KOPT-K1 (cell line): ENCODE data around the gene PRICKLE1.
"Not testable (repeated sequence)": the region's sequence is repeated elsewhere in the genome, so short reads cannot be mapped to it uniquely, and the experiment has no call there.

Experiments used
- H3K27ac ChIP-seq: fragments of 200-600 bp; sonication (generic); 2 replicates; pipeline ENCODE4 v1.5.1; 2016; ENCODE audit warnings: antibody characterized with exemption, mild to moderate bottlenecking, low read depth, low read length; ENCODE audit not compliant: poor library complexity, severe bottlenecking
- H3K36me3 ChIP-seq: fragments of 200-600 bp; sonication (generic); 2 replicates; pipeline ENCODE4 v1.5.1; 2017; ENCODE audit warnings: antibody characterized with exemption, mild to moderate bottlenecking, low read length, moderate library complexity; ENCODE audit not compliant: insufficient read depth
- H3K9me3 ChIP-seq: fragments of 200-600 bp; sonication (generic); 2 replicates; pipeline ENCODE4 v1.5.1; 2017; ENCODE audit warnings: antibody characterized with exemption, low read length, mild to moderate bottlenecking; ENCODE audit not compliant: insufficient read depth, poor library complexity, severe bottlenecking

PRICKLE1 gene

DNA sequence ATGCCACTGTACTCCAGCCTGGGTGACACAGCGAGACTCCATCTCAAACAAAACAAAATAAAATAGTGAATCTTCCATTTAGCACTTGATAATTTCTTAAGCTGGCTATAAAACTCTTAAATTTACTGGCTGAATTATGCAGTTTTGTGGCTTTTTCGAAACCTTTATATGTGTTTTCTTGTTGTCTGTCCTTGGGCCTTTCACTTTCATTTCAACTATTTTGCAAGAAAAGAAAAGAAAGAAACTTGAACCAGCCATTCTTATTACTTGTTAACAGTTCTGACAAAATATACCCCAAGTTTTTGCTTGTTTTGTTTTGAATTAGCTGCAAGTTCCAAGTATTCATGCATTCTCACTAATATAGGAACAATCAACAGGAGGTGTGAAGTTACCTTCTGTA, 42.8 kb downstream of the PRICKLE1 start:
- H3K9me3 ChIP-seq = no peaks in the 10 kb centered on the region
- H3K36me3 ChIP-seq = no peaks in the 10 kb centered on the region
- no peak overlapping the region for H3K27ac ChIP-seq

GRCh38 chr12:42541965-42542364, 47.6 kb downstream of the PRICKLE1 start:
- Histone ChIP-seq H3K27ac (no peak overlapping the region), H3K9me3 (no peaks in the 10 kb centered on the region), H3K36me3 (no peaks in the 10 kb centered on the region)

DNA sequence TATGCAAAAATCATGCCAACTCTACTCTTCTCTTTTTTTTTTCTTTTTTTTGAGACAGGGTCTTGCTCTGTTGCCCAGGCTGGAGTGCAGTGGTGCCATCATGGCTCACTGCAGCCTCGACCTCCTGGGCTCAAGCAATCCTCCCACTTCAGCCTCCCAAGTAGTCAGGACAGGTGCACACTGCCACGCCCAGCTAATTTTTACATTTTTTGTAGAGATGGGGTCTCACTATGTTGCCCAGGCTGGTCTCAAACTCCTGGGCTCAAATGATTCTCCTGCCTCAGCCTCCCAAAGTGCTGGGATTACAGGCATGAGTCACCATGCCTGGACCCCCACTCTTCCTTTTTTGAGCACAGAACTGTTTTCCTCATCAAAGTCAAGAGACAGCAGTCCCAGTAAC, 48.2 kb downstream of the PRICKLE1 start:
- H3K9me3 ChIP-seq, H3K27ac ChIP-seq, H3K36me3 ChIP-seq: not testable (repeated sequence)

GRCh38 chr12:42539696-42540095, 49.9 kb downstream of the PRICKLE1 start:
- no peaks in the 10 kb centered on the region for H3K36me3 ChIP-seq
- no peak overlapping the region for H3K27ac ChIP-seq
- H3K9me3 ChIP-seq = no peaks in the 10 kb centered on the region

GRCh38 chr12:42538203-42538602, 51.3 kb downstream of the PRICKLE1 start:
- Histone ChIP-seq H3K36me3 (no peaks in the 10 kb centered on the region), H3K27ac (no peak overlapping the region), H3K9me3 (no peaks in the 10 kb centered on the region)

DNA sequence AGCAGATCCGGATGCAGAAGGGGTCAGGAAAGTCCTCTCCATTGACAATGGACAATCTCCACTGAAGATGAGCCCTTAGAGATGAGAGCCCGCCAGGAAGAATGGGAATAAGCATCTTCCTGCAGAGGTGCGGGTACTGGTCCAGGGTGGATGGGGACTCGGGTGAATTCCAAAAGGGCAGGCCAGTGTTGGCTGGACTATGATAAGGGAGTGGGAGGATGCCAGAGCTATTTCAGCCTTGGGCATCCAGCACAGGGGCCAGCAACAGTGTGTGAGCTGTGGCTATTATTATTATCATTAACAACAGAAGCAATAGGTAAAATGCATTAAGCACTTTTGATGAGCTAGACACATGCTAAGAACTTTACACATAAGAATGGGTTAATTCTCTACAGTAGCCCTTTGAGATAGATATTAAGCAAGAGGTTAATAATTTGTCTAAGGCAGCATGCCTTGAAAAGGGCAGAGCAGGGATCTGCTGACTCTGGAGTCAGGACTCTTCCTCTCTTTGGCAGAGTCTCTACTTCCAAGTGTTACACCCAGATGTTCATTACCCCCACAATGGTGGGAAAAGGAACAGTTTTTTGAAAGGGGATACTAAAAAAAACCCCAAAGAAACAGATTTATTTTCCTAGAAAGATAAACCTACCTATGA, 55.2 kb downstream of the PRICKLE1 start:
- Histone ChIP-seq H3K9me3 (no peaks in the 10 kb centered on the region), H3K27ac (no peak overlapping the region), H3K36me3 (no peaks in the 10 kb centered on the region)

DNA sequence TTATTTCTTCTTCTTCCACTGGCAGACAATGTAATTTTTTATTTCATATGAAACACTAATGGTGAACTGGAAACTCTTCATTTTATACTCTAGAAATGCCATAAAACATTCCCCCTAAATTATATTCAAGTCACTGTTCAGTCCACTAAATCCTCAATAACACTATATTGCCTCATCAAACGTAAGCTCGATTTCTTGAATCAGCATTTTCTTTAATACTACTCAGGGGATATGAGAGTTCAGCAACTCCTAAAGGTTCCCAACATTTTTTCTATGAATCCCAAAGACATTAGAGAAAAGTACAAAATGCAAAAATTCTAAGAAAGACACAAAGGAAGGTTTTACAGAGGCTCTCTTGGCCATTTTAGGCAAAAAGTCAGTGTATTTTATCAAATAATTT, 59.3 kb downstream of the PRICKLE1 start:
- Histone ChIP-seq H3K27ac (no peak overlapping the region), H3K9me3 (no peaks in the 10 kb centered on the region), H3K36me3 (no peaks in the 10 kb centered on the region)

GRCh38 chr12:42525444-42525843, 64.1 kb downstream of the PRICKLE1 start:
- Histone ChIP-seq H3K27ac (no peak overlapping the region), H3K9me3 (no peaks in the 10 kb centered on the region), H3K36me3 (no peaks in the 10 kb centered on the region)

DNA sequence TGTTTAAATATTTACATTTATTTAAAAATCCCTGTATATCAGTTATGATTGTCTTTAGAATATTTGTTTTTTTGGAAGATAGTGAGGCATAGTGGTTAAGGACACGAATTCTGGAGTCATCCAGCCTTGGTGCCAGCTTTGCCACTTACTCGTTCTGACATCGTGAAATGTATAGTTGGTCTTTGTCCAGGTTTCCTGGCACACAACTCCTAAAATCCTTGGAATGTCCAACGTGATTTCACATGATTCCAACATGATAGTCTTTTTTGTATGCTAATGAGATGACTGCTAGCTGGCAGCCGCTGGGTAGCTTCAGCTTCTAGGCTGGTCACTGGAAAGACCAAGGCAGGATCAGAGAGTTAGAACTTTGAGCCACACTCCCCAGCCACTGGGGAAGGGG, 64.8 kb downstream of the PRICKLE1 start:
- Histone ChIP-seq H3K9me3 (no peaks in the 10 kb centered on the region), H3K27ac (no peak overlapping the region), H3K36me3 (no peaks in the 10 kb centered on the region)

- H3K9me3 ChIP-seq = no peaks in the 10 kb centered on the region
- H3K27ac ChIP-seq = no peak overlapping the region
- H3K36me3 ChIP-seq = no peaks in the 10 kb centered on the region
Observed at GRCh38 chr12:42516573-42516972, 73.0 kb downstream of the PRICKLE1 start.

DNA sequence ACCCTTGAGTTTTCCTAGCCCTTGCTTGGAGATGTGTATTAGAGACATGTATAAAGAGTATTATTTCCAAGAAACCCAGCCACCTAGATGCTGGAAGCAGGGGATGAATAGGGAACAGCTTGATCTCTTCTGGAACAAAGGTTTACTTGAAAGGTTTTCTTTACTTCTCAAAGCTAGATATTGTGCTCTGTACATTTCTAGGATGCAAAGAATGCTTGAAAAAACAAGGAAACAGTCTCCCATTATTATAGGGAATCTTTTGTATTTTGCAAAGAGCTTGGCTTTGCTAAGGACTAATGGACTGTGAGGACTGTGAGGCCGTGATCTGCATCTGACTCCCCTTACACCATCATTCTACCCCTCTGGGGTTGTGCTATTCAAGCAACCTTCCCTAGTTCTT, 77.9 kb downstream of the PRICKLE1 start:
- H3K9me3 ChIP-seq = no peaks in the 10 kb centered on the region
- H3K36me3 ChIP-seq = no peaks in the 10 kb centered on the region
- H3K27ac ChIP-seq = no peak overlapping the region

GRCh38 chr12:42510823-42511222, 78.7 kb downstream of the PRICKLE1 start:
- H3K36me3 ChIP-seq = no peaks in the 10 kb centered on the region
- no peak overlapping the region for H3K27ac ChIP-seq
- H3K9me3 ChIP-seq = no peaks in the 10 kb centered on the region

- Histone ChIP-seq H3K36me3 (no peaks in the 10 kb centered on the region), H3K9me3 (no peaks in the 10 kb centered on the region), H3K27ac (no peak overlapping the region)
Observed at GRCh38 chr12:42508913-42509460, 80.6 kb downstream of the PRICKLE1 start.

GRCh38 chr12:42507565-42507964, 82.0 kb downstream of the PRICKLE1 start:
- Histone ChIP-seq H3K36me3 (no peaks in the 10 kb centered on the region), H3K27ac (no peak overlapping the region), H3K9me3 (no peaks in the 10 kb centered on the region)

DNA sequence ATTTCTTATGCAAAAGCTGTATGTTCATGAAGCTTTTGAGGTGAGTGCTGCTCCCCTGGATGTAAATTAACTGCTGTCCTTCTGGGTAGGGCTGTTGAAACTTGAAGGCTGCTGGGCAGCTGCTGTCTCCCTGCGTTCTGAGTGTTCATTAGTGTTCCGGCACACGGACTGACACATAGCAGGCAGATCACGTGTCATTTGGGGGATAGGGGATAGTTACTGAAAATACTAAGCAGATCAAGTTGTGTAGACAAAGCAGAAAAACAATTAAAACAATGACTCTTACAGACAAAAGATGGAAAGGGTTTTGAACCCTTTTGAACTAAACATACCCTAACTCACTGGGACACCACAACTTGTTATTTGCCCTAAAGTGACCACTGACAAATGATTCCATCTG, 82.5 kb downstream of the PRICKLE1 start:
- H3K36me3 ChIP-seq = no peaks in the 10 kb centered on the region
- H3K9me3 ChIP-seq = no peaks in the 10 kb centered on the region
- H3K27ac ChIP-seq = no peak overlapping the region

GRCh38 chr12:42504049-42504448, 85.5 kb downstream of the PRICKLE1 start:
- Histone ChIP-seq H3K36me3 (no peaks in the 10 kb centered on the region), H3K27ac (no peak overlapping the region), H3K9me3 (no peaks in the 10 kb centered on the region)
